Uterus (tissue), 4 donors: ENCODE results near the gene PFKM. TPM values are rescaled to one million over a fixed set of nuclear protein-coding genes. Genes with fewer than 3 reads are reported as not detected.
"Not testable (repeated sequence)": the region's sequence is repeated elsewhere in the genome, so short reads cannot be mapped to it uniquely, and the experiment has no call there.

Source experiments
- DNase-seq, 2 donors: peaks; one replicate each; pipeline ENCODE4 v3.0.0-alpha.2; 2019 to 2020
- H3K27ac ChIP-seq, 2 donors: fragments of 200-600 bp; sonication (generic); 1 replicate in 1 of 2; 2 replicates in 1 of 2; pipeline ENCODE4 v1.5.1; 2016 to 2018
- H3K27me3 ChIP-seq, 2 donors: fragments of 200-600 bp; sonication (generic); one replicate each; pipeline ENCODE4 v1.5.1; 2018 to 2019; ENCODE audit warnings: control low read depth in 1 of 2
- H3K36me3 ChIP-seq, 2 donors: fragments of 200-600 bp; sonication (generic); one replicate each; pipeline ENCODE4 v1.5.1; 2019; ENCODE audit warnings: control low read depth in 1 of 2
- H3K4me1 ChIP-seq, 2 donors: fragments of 200-600 bp; sonication (generic); one replicate each; pipeline ENCODE4 v1.5.1; 2018 to 2019; ENCODE audit warnings: control low read depth in 1 of 2
- H3K4me3 ChIP-seq, 2 donors: fragments of 200-600 bp; sonication (generic); 1 replicate in 1 of 2; 2 replicates in 1 of 2; pipeline ENCODE4 v1.5.1; 2018 to 2019; ENCODE audit warnings: mild to moderate bottlenecking in 1 of 2
- H3K9me3 ChIP-seq, 2 donors: fragments of 200-600 bp; sonication (generic); one replicate each; pipeline ENCODE4 v1.5.1; 2019; ENCODE audit warnings: control low read depth in 1 of 2
- POLR2A ChIP-seq, 2 donors: fragments of 450-650 bp; IDR thresholded peaks; one replicate each; pipeline ENCODE4 v1.6.1; 2016; ENCODE audit warnings: antibody characterized with exemption in 2 of 2, mild to moderate bottlenecking in 1 of 2, moderate library complexity in 1 of 2
- intact Hi-C: fragments of 100-400 bp; cut with DNase I; formaldehyde crosslinking; loops from one replicate; pipeline ENCODE4 v1.15.1; 2023; ENCODE audit warnings: low total_unique reads
- total RNA-seq, 4 donors: library from RNA; depleted of rRNA in 3 of 4; stranded (reverse); fragments of >200 nt in 3 of 4; gene quantifications; one replicate each; pipeline versions ENCODE4 v1.1.0 to v1.2.4, GENCODE V29; 2014 to 2023
- TF ChIP-seq, protein P1 (sequence below), 4 experiments: fragments of 200-600 bp in 2 of 4; fragments of 450-650 bp in 2 of 4; sonication (generic) in 2 of 4; IDR thresholded peaks; one replicate each; pipeline ENCODE4 v1.5.1; 2016 to 2019; ENCODE audit warnings: antibody characterized with exemption in 4 of 4, mild to moderate bottlenecking in 2 of 4, moderate library complexity in 1 of 4
- donor health status: DM: yes; HTN: yes; CAD: no.

The PFKM gene
- total RNA-seq, 4 donors from 2014 or later, result 30.9 to 150 (median 70.8) TPM

DNA sequence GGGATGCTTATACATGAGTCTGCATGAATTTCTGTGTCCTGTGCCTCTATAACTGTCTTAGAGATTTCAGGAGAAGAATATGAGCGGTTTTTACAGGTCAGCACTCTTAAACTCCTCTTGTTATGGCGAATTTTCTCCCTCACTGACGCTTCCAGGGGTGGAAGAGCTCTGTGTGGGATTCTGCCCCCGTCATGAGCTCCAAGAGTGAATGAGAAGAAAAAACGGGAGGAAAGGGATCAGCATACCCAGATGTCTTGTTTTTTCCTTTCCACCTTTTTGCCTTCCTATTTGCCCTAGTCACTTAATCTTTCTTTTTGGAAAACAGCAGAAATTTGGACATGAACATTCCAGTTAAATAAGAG, 651 bp downstream of the PFKM start:
- TF ChIP-seq, protein P1, sequence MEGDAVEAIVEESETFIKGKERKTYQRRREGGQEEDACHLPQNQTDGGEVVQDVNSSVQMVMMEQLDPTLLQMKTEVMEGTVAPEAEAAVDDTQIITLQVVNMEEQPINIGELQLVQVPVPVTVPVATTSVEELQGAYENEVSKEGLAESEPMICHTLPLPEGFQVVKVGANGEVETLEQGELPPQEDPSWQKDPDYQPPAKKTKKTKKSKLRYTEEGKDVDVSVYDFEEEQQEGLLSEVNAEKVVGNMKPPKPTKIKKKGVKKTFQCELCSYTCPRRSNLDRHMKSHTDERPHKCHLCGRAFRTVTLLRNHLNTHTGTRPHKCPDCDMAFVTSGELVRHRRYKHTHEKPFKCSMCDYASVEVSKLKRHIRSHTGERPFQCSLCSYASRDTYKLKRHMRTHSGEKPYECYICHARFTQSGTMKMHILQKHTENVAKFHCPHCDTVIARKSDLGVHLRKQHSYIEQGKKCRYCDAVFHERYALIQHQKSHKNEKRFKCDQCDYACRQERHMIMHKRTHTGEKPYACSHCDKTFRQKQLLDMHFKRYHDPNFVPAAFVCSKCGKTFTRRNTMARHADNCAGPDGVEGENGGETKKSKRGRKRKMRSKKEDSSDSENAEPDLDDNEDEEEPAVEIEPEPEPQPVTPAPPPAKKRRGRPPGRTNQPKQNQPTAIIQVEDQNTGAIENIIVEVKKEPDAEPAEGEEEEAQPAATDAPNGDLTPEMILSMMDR (IDR thresholded peaks at IDR 0.05), result no peak
- no peak for TF ChIP-seq POLR2A (IDR thresholded peaks at IDR 0.05)
- peaks cover 0 to 7% of the 10 kb centered on the region in 2 donors for H3K4me1 ChIP-seq
- DNase-seq, result no peak
- no peaks in the 10 kb centered on the region for H3K9me3 ChIP-seq
- H3K27me3 ChIP-seq, result no peaks in the 10 kb centered on the region
- H3K4me3 ChIP-seq, result peak overlapping the region; percentile 43 to 73
- H3K27ac ChIP-seq, result peak overlapping the region; percentile 76 to 80
- intact Hi-C loops, result no loop called here
- no peaks in the 10 kb centered on the region for H3K36me3 ChIP-seq

DNA sequence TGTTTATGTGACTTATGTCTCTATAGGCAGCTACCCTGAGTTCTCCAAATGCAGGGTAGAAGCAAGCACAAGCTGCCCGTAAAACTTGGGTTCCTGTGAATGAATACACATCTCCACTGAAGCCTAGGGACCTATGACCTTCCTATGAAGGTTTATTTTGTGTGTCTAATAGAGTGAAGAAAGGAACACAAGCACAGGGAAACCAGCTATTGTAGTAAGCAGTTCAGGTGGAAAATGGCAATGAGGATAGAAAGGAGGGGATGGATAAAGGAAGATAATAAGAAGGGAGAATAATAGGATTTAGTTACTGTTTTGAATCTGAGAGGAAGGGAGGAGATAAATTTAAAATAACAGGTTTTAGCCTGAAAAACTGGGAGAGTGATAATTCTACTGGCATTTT, 2.4 kb downstream of the PFKM start:
- intact Hi-C loops, result no loop called here
- no peak overlapping the region for H3K27ac ChIP-seq
- no peaks in the 10 kb centered on the region for H3K36me3 ChIP-seq
- no peak for DNase-seq
- no peak overlapping the region for H3K4me3 ChIP-seq
- H3K27me3 ChIP-seq, result no peaks in the 10 kb centered on the region
- H3K4me1 ChIP-seq, result peaks cover 0 to 7% of the 10 kb centered on the region in 2 donors
- TF ChIP-seq, protein P1 (IDR thresholded peaks at IDR 0.05), result no peak
- TF ChIP-seq POLR2A (IDR thresholded peaks at IDR 0.05), result no peak
- no peaks in the 10 kb centered on the region for H3K9me3 ChIP-seq

- Histone ChIP-seq H3K27ac (no peak overlapping the region), H3K27me3 (no peaks in the 10 kb centered on the region), H3K4me1 (peaks cover 0 to 7% of the 10 kb centered on the region in 2 donors), H3K9me3 (no peaks in the 10 kb centered on the region), H3K4me3 (no peak overlapping the region), H3K36me3 (no peaks in the 10 kb centered on the region)
- TF ChIP-seq, protein P1 (IDR thresholded peaks at IDR 0.05), result no peak
- TF ChIP-seq POLR2A (IDR thresholded peaks at IDR 0.05), result no peak
- intact Hi-C loops, result no loop called here
- DNase-seq, result no peak
Measured at GRCh38 chr12:48122065-48122834, 3.1 kb downstream of the PFKM start.

DNA sequence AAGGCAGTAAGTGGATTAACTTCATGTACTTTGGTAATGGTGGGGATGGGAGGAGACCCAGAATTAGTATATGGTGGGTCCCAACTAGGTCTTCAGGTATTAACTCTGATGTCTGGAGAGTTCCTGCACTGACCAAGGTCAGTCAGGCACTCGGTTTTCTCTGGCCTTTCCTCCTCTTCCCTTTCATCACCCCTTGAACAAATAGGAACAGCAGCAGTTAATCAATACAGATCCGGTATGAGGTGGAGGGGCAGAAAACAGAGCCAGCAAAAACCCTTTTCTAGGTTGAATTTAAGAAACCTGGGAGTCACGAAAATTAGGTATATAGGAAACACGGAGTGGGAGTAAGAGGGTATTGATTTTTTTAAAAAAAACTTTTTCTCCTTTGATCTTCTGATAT, 4.0 kb downstream of the PFKM start:
- Histone ChIP-seq H3K4me3 (no peak overlapping the region), H3K4me1 (peaks cover 0 to 7% of the 10 kb centered on the region in 2 donors), H3K27me3 (no peaks in the 10 kb centered on the region), H3K36me3 (no peaks in the 10 kb centered on the region), H3K9me3 (no peaks in the 10 kb centered on the region), H3K27ac (no peak overlapping the region)
- no peak for TF ChIP-seq POLR2A (IDR thresholded peaks at IDR 0.05)
- TF ChIP-seq, protein P1 (IDR thresholded peaks at IDR 0.05), result no peak
- intact Hi-C loops, result no loop called here
- DNase-seq, result no peak

DNA sequence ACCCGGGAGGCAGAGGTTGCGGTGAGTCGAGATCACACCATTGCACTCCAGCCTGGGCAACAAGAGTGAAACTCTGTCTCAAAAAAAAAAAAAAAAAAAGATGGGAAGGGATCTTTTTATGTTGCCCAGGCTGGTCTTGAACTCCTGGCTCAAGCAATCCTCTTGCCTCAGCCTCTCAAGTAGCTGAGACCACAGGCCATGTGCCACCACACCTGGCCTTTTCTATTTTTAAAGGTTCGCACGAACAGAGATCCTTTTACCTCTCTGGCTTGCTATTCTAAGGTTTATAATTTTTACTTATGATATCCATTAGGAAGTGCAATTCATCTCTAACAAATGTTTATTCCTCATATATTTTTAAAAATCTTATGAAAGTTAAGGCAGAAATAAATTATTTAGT, 6.4 kb downstream of the PFKM start:
- intact Hi-C loops, H3K9me3 ChIP-seq, DNase-seq, H3K4me1 ChIP-seq, H3K27me3 ChIP-seq, H3K36me3 ChIP-seq, H3K4me3 ChIP-seq, H3K27ac ChIP-seq: not testable (repeated sequence)
